Inflammatory macrophage treated with lipopolysaccharide for 4 hours (primary cell): ENCODE data around the gene LRCH1.
"Not testable (repeated sequence)": the region's sequence is repeated elsewhere in the genome, so short reads cannot be mapped to it uniquely, and the experiment has no call there.

Experiments
- DNase-seq: peaks from one replicate; pipeline ENCODE4 v3.0.0-alpha.2; 2020

The LRCH1 gene

GRCh38 chr13:46552889-46553520, at the start of gene LRCH1:
TSS of gene LRCH1 (plus strand) at chr13:46553170. CDS start at chr13:46553397, 227 bp downstream.
- peak; percentile 86 for DNase-seq

- no peak for DNase-seq
Observed at GRCh38 chr13:46504036-46504435, 48.9 kb upstream of the LRCH1 start.

GRCh38 chr13:46507981-46508380, 45.0 kb upstream of the LRCH1 start:
- peak; percentile 72 for DNase-seq

- DNase-seq = no peak
Observed at GRCh38 chr13:46509981-46510380, 43.0 kb upstream of the LRCH1 start.

DNA sequence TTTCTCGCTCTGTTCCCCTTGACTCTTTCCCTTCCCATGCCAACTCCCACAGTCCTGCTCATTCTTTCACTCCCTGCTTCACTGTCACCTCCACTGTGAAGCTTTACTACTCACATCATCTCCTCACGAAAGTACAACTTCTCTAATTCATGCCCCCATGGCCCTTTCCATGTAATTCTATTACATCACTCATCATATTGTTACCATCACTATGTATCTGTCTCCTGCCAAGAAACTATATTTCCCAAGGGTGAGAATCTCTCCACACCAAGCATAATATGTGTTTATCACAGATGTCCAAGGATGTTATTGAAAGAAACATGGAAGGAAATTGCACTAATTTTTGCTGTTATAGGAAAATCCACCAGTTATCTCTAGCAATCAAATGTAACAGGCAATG, 37.2 kb upstream of the LRCH1 start:
- no peak for DNase-seq

DNA sequence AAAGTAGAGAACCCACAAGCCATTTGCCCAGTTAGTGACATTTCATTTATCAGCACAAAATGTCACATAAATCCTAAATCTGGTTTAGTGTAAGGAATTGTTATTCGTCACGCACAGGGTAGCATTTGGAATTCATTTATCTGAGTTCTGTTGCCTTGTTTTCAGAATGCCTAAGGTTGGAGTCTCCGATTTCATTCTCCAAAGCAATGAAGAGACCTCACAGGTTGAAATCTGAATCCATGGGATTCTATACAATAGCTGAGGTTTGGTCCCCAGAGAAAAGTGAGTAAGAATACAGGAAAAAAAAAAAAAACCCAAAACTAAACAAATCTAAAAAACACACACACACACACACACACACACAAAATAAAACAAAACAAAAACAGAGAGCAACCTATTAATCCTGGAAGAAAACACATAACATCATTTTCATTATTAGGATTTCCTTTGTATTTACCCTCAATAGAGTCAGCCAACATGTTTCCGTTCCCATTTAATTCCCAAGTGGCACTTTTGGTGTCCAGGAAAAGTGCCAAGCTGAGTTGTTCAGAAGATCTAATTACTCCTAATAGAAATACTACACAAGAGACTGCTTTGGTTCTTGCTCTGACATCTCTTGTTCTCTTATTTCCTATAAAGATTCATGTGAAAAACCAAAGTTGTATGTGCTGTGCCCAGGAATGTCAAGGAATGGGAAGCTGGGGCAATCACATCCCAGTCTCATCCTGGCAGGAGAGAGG, 36.2 kb upstream of the LRCH1 start:
- DNase-seq = no peak

- not testable (repeated sequence) for DNase-seq
Observed at GRCh38 chr13:46517748-46518147, 35.2 kb upstream of the LRCH1 start.

DNA sequence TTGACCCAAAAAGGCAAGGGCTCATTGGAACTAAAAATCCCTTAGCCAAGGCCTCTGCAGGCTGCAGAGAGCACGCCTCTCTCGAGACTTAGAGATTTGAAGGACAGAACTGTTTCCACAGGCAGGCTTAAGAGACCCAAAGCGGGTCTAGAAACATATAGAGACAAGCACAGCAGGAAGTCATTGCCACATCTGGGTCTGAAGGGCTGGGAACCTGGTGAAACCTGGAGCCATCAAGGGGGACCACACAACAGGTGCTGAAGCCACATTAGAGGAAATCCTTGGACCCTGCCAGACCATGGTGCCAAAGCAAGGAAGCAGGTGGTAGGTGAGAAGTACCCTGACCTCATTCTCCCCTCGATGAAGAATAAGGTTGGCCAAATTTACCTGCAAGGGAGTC, 33.8 kb upstream of the LRCH1 start:
- DNase-seq = no peak

DNA sequence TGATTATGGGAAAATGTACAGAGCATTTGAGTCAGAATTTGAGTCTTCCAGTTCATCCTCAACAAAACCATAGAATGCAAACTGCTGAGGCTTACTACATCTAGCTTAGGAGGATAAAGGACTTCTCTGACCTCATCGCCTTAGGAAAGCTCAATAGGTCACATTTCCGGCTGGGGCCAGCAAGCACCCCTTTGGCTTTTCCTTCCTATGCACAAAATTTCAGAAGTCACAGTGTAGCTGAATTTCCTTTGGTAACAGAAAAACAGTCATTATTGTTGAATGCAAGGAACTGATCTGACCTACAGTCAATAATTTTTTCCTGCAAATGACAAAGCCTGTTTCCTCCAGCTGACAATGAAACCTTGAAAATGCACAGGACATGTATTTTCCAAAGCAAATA, 32.8 kb upstream of the LRCH1 start:
- DNase-seq = peak; percentile 77

DNA sequence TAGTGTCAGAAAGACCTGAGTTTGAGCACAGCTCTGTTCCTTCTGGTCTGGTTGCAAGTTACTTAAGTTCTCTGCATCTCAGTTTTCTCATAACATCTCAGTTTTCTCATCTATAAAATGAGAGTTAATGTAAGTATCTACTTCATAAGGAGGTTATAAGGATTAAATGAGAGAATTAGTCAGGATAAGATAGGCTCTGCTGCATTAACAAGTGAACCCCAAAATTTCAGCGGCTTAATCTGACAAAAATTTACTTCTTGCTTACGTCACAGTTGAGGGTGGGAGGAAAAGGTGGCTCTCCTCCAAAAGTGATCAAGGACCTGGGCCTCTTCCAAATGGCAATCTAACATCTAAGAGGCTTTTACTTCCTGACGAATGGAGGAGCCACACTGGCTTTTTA, 31.5 kb upstream of the LRCH1 start:
- DNase-seq = no peak

- DNase-seq = peak; percentile 19
Observed at GRCh38 chr13:46521921-46522747, 30.8 kb upstream of the LRCH1 start.

- no peak for DNase-seq
Observed at GRCh38 chr13:46522748-46523030, 30.3 kb upstream of the LRCH1 start.

DNA sequence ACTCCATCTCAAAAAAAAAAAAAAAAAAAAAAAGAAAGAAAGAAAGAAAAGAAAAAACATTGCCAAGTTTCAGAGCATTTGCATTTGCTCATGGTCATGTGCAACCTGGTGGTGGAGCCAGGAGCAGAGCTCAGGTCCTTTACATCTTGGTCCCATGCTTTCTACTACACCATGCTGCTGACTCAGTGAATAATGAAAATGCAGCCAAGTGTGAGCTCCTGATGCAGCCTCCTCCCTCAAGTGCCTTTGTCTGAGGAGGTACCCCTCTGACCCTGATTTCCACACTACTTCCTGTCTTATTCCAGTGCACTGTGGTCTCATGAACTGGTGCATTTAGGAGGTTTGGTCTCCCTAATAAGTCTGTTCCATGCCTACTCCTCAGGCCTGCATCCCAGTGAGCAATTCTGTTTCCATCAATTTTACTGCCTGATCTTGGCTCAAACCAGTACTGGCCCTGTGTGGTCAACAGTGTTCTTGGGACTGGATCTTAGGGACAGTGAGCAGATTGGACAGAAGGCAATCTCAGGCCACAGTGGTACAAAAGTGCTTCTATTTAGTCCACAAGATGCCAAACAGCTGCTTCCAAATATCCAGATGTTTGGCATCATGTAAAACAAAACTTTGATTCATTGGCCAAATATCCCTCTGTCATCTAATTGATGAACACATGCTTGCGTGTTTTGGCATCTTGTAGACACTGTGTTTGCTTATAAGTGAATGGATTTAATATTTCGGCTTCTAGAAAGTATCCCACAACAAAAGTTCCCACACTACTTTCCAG, 28.8 kb upstream of the LRCH1 start:
- DNase-seq = no peak

DNA sequence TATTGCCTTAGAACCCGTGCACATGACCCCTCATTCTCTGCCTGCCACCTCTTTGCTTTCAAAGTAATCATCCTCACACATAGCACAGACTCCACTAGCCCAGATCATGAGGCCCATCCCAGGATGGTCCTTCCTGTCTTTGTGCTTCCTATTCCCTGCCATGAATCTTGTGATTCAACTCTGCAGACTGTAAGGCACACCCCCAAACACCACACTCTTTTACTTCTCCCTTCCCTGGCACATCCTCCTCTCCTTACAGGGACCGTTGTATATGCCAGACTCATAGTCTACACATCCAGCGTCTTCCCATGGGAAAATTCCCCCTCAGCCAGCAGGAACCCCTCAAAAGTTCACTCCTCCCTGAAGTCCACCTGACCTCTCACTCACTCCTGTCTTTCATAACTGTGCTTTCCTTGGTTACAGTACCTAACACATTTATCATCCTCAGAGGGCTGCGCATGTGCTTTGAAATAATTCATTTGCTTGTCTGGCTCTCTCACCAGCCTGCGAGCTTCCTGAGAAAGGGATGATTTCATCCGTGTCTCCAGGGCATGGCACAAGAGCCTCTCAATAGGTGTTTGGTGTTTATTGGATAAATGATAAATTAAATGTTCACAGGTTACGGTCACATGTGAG, 26.8 kb upstream of the LRCH1 start:
- no peak for DNase-seq

- peak; percentile 69 for DNase-seq
Observed at GRCh38 chr13:46526740-46527139, 26.2 kb upstream of the LRCH1 start.

GRCh38 chr13:46527237-46527636, 25.7 kb upstream of the LRCH1 start:
- peak; percentile 18 for DNase-seq

DNA sequence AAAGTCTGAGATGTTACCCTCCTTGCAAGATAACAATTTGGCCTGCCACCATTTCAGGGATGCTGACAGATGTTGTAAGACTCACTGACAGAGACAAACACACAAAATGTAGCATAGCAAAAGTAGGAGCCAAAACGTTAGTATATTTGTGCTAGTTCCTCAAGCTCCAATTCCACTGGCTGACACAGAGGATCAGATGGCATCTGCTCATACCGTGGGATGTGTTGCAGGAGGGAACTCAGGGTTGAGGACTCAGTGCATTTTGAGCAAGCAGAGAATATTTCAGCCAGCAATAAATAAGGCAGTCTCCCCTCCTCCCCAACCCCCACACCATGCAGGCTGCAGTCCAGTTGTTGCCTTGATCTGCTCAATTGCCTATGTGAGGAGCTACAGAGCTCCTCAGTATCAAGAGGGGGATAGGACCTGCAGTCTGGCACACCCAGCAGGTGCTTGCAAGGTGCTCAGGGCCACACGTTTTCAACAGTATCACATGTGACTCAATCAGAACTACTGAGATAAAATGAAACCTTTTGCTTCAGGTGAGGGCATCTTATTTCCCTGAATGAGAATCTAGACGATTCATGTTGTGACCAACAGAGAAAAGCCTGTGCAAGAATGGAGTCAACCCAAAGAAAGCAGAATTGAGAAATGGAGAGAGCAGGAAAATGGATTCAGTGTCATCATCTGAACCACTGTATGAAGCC, 23.6 kb upstream of the LRCH1 start:
- DNase-seq = peak; percentile 18

DNA sequence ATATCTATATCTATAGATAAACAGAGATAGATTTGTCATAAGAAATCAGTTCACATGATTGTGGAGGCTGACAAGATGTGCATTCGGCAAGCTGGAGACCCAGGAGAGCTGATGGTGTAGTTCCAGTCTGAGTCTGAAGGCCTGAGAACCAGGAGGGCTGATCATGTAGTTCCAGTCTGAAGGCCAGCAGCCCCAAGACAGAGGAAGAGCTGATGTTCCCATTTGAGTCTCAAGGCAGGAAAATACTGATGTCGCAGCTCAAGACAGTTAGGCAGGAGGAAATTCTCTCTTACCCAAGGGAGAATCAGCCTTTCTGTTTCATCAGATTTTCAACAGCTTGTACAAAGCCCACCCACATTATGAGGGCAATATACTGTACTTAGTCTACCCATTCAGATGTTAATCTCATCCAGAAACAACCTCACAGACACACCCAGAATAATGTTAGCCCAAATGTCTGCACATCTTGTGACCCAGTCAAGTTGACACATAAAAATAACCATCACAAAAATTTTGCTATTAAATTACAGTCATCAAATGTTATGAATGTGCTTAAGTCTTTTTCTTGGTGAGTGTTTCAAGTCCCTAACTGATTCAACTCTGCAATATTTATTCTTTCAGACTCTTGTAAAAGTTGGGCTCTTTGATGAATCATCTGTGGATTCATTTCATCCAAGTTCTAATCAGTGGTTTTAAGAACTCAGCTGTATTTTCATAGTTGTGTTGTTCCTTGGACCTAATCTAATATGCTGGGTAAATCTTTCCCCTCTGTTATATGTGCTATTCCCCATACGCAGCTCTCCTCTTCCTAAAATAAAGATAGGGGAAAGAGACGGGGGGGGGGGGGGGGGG, 22.7 kb upstream of the LRCH1 start:
- DNase-seq = peak; percentile 34

- DNase-seq = peak; percentile 25
Observed at GRCh38 chr13:46531953-46532352, 21.0 kb upstream of the LRCH1 start.

DNA sequence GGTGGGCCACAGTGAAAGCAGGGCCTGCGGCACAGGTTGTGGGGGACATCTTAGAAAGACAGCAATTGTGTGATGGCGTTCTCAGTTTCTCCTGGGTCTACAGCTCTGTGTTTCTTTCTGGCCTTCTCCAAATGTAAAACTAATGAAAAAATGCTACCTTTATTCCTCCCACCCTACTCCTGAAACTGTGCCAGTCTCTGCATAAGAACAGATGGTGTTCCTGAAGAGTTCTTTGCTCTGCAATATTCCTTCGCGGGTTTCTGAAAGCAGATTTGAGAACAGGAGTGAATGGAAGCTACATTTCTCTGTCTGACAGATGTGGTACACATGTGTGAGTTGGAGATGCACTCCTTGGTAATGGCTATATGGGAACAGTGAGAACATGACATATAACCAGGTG, 18.0 kb upstream of the LRCH1 start:
- no peak for DNase-seq

- DNase-seq = peak; percentile 87
Observed at GRCh38 chr13:46535825-46536224, 17.1 kb upstream of the LRCH1 start.
